ENCODE data around the gene PHACTR3. TPM values are rescaled to one million over a fixed set of nuclear protein-coding genes. Genes with fewer than 3 reads are reported as not detected.

PHACTR3 gene
- total RNA-seq, 4 donors from 2014 or later, result 0.26 to 3.2 (median 0.57) TPM

GRCh38 chr20:59643615-59644061, 39.3 kb downstream of the PHACTR3 start:
- intact Hi-C loops (cut with DNase I; ENCODE audit: low total_unique reads), result no loop called here
- H3K27ac ChIP-seq, result no peak overlapping the region
- no peak for DNase-seq

GRCh38 chr20:59644371-59644939, 40.1 kb downstream of the PHACTR3 start:
- TF ChIP-seq POLR2A (IDR thresholded peaks at IDR 0.05), result no peak
- TF ChIP-seq, protein P1, sequence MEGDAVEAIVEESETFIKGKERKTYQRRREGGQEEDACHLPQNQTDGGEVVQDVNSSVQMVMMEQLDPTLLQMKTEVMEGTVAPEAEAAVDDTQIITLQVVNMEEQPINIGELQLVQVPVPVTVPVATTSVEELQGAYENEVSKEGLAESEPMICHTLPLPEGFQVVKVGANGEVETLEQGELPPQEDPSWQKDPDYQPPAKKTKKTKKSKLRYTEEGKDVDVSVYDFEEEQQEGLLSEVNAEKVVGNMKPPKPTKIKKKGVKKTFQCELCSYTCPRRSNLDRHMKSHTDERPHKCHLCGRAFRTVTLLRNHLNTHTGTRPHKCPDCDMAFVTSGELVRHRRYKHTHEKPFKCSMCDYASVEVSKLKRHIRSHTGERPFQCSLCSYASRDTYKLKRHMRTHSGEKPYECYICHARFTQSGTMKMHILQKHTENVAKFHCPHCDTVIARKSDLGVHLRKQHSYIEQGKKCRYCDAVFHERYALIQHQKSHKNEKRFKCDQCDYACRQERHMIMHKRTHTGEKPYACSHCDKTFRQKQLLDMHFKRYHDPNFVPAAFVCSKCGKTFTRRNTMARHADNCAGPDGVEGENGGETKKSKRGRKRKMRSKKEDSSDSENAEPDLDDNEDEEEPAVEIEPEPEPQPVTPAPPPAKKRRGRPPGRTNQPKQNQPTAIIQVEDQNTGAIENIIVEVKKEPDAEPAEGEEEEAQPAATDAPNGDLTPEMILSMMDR (IDR thresholded peaks at IDR 0.05), result no peak
- no peak for DNase-seq
- no peaks in the 10 kb centered on the region for H3K36me3 ChIP-seq
- no peak overlapping the region for H3K4me3 ChIP-seq
- no peak overlapping the region for H3K27ac ChIP-seq
- no peaks in the 10 kb centered on the region for H3K27me3 ChIP-seq
- no peaks in the 10 kb centered on the region for H3K4me1 ChIP-seq
- intact Hi-C loops (cut with DNase I; ENCODE audit: low total_unique reads), result no loop called here
- no peaks in the 10 kb centered on the region for H3K9me3 ChIP-seq

More at GRCh38 chr20:59643615-59644061, 39.3 kb downstream of the PHACTR3 start:
- H3K4me3 ChIP-seq, result no peak overlapping the region
- TF ChIP-seq, protein P1 (IDR thresholded peaks at IDR 0.05), result no peak
- TF ChIP-seq POLR2A (IDR thresholded peaks at IDR 0.05), result no peak
- H3K4me1 ChIP-seq, result no peaks in the 10 kb centered on the region
- no peaks in the 10 kb centered on the region for H3K27me3 ChIP-seq
- no peaks in the 10 kb centered on the region for H3K9me3 ChIP-seq
- no peaks in the 10 kb centered on the region for H3K36me3 ChIP-seq

- no peaks in the 10 kb centered on the region for H3K9me3 ChIP-seq
- no peak overlapping the region for H3K4me3 ChIP-seq
- intact Hi-C loops (cut with DNase I; ENCODE audit: low total_unique reads), result no loop called here
- TF ChIP-seq POLR2A (IDR thresholded peaks at IDR 0.05), result no peak
- TF ChIP-seq, protein P1 (IDR thresholded peaks at IDR 0.05), result no peak
- H3K27ac ChIP-seq, result no peak overlapping the region
- H3K27me3 ChIP-seq, result no peaks in the 10 kb centered on the region
- H3K4me1 ChIP-seq, result no peaks in the 10 kb centered on the region
- DNase-seq, result no peak
- no peaks in the 10 kb centered on the region for H3K36me3 ChIP-seq
Observed at GRCh38 chr20:59645271-59645670, 40.9 kb downstream of the PHACTR3 start.

DNA sequence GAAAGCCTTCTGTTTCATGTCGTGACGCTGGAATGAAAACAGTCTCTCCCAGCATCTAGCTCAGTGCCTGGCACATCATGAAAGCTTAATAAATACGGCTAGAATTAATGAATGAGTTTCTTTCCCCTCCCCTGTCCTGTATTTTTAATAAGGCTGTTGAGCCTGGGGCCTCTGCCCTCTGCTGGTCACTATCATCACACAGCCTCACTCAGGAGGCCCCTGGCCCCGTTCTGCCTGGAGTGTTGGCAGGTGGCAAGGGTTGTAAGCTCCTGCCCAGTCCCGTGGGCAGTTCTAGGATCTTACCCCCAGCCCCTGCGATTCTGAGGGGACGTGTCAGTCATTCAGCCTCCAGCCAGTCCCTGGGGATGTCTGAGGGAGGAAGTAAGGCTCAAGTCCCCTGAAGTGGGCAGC, 41.4 kb downstream of the PHACTR3 start:
- Histone ChIP-seq H3K27me3 (no peaks in the 10 kb centered on the region), H3K4me1 (no peaks in the 10 kb centered on the region), H3K9me3 (no peaks in the 10 kb centered on the region), H3K4me3 (no peak overlapping the region), H3K27ac (no peak overlapping the region), H3K36me3 (no peaks in the 10 kb centered on the region)
- no peak for DNase-seq
- TF ChIP-seq, protein P1 (IDR thresholded peaks at IDR 0.05), result no peak
- TF ChIP-seq POLR2A (IDR thresholded peaks at IDR 0.05), result no peak
- intact Hi-C loops (cut with DNase I; ENCODE audit: low total_unique reads), result no loop called here

DNA sequence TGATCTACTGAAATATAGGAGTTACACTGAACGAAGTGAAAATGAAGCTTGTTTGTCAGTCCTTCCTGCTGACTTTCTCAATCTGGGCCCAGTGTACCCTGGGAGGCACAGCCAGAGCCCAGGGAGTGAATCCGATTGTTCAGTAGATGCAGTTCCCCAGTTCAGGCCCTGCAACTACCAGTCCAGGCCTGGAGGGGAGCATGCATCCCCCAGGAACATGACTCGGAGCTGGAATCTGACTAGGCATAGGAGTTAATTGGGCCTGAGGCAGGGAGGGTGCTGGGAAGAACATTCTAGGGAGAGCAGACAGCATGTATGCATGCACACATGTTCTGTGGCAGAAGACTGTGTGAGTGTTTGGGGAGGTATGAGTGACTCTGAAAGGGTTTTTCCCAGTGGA, 42.1 kb downstream of the PHACTR3 start:
- Histone ChIP-seq H3K27ac (no peak overlapping the region), H3K36me3 (no peaks in the 10 kb centered on the region), H3K27me3 (no peaks in the 10 kb centered on the region), H3K9me3 (no peaks in the 10 kb centered on the region), H3K4me1 (no peaks in the 10 kb centered on the region), H3K4me3 (no peak overlapping the region)
- intact Hi-C loops (cut with DNase I; ENCODE audit: low total_unique reads), result no loop called here
- DNase-seq, result no peak
- TF ChIP-seq, protein P1 (IDR thresholded peaks at IDR 0.05), result no peak
- TF ChIP-seq POLR2A (IDR thresholded peaks at IDR 0.05), result no peak
